Prostate gland (tissue), 2 donors: ENCODE data around the gene TBC1D8B.

ENCODE experiments used
- CTCF ChIP-seq, 4 experiments: fragments of 200-600 bp in 2 of 4; fragments of 450-650 bp in 2 of 4; sonication (generic) in 2 of 4; IDR thresholded peaks; 1 replicate in 3 of 4; 2 replicates in 1 of 4; pipeline ENCODE4 v1.5.1; 2016 to 2019; ENCODE audit warnings: antibody characterized with exemption in 4 of 4, mild to moderate bottlenecking in 2 of 4, moderate library complexity in 2 of 4
- POLR2A ChIP-seq: fragments of 450-650 bp; IDR thresholded peaks from one replicate; pipeline ENCODE4 v1.6.1; 2016; ENCODE audit warnings: antibody characterized with exemption, mild to moderate bottlenecking

DNA sequence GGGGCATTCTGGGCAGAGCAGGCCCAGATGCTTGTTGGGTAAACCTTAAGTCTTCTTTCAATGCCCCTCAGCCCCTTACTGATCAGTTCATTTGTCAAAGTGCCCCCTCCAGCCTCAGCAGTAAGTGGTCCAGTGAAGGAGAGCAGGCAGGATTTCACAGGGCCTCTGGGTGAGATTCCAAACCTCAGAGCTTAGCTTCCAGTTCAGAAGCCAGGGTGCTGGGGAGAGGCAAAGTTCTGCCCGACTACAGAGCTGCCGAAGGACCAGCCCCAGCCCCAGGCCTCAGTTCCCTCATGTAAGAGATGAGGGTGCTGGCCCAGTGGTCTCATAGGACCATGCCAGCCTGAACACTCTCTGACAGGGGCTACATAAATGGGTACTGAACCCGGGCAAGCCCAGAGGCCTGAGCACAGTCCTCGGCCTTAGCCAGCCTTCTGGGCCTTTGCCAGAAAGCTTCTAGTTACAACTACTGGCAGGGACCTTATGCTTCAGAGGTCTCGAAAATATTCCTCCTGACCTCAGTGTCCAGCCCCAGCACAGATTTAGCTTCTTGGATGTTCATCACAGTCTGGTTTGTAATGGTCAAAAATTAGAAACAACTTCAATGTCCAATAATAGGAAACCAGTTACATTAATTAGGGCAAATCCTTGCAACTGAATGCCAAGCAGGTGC lies 101.5 kb downstream of the TBC1D8B start:
- no peak for TF ChIP-seq CTCF (IDR thresholded peaks at IDR 0.05)
- TF ChIP-seq POLR2A = no peak
